MM.1S (cell line): ENCODE results near the gene NCAPD3.

ENCODE experiments used
- DNase-seq: peaks from one replicate; pipeline ENCODE4 v3.0.0-alpha.2; 2015
- H2AFZ ChIP-seq: fragments of 300-600 bp; sonication (generic); 2 replicates; pipeline ENCODE4 v1.6.0; 2016; ENCODE audit warnings: antibody characterized with exemption, low read length
- H3F3A ChIP-seq: fragments of 300-600 bp; sonication (generic); 2 replicates; pipeline ENCODE4 v1.6.1; 2016; ENCODE audit warnings: mild to moderate bottlenecking, antibody characterized with exemption, low read length, moderate library complexity, mixed read lengths; ENCODE audit not compliant: insufficient read depth
- H3K27ac ChIP-seq: fragments of 300-600 bp; sonication (generic); 2 replicates; pipeline ENCODE4 v1.5.1; 2016; ENCODE audit warnings: mild to moderate bottlenecking, low read length
- H3K27me3 ChIP-seq: fragments of 300-600 bp; sonication (generic); replicated peaks from 2 replicates; pipeline ENCODE4 v1.6.0; 2016; ENCODE audit warnings: low read length; ENCODE audit not compliant: insufficient read depth
- H3K36me3 ChIP-seq: fragments of 300-600 bp; sonication (generic); replicated peaks from 2 replicates; pipeline ENCODE4 v1.6.1; 2016; ENCODE audit warnings: mild to moderate bottlenecking, low read length, mixed read lengths; ENCODE audit not compliant: insufficient read depth
- H3K4me1 ChIP-seq: fragments of 300-600 bp; sonication (generic); 2 replicates; pipeline ENCODE4 v1.6.1; 2016; ENCODE audit warnings: low read length, mixed read lengths
- H3K4me2 ChIP-seq: fragments of 300-600 bp; sonication (generic); 2 replicates; pipeline ENCODE4 v1.6.0; 2016; ENCODE audit warnings: low read depth, low read length
- H3K4me3 ChIP-seq: fragments of 300-600 bp; sonication (generic); 2 replicates; pipeline ENCODE4 v1.5.1; 2016; ENCODE audit warnings: low read length, mixed read lengths
- H3K79me2 ChIP-seq: fragments of 300-600 bp; sonication (generic); 2 replicates; pipeline ENCODE4 v1.6.1; 2016; ENCODE audit warnings: mixed run types, low read length, mixed read lengths
- H3K9ac ChIP-seq: fragments of 300-600 bp; sonication (generic); 2 replicates; pipeline ENCODE4 v1.6.1; 2016; ENCODE audit warnings: low read length, mixed read lengths
- H3K9me2 ChIP-seq: fragments of 300-600 bp; sonication (generic); replicated peaks from 2 replicates; pipeline ENCODE4 v1.6.1; 2016; ENCODE audit warnings: mild to moderate bottlenecking, low read length, mixed read lengths; ENCODE audit not compliant: insufficient read depth
- H3K9me3 ChIP-seq: fragments of 300-600 bp; sonication (generic); replicated peaks from 2 replicates; pipeline ENCODE4 v1.6.1; 2016; ENCODE audit warnings: mild to moderate bottlenecking, low read length, mixed read lengths; ENCODE audit not compliant: insufficient read depth
- H4K20me1 ChIP-seq: fragments of 300-600 bp; sonication (generic); 2 replicates; pipeline ENCODE4 v1.6.1; 2016; ENCODE audit warnings: mild to moderate bottlenecking, low read length, moderate library complexity, mixed read lengths; ENCODE audit not compliant: insufficient read depth
- CTCF ChIP-seq: fragments of 300-600 bp; sonication (generic); IDR thresholded peaks from 2 replicates; pipeline ENCODE4 v1.5.1; 2016; ENCODE audit warnings: antibody characterized with exemption, low read length, mixed read lengths
- EZH2 ChIP-seq: fragments of 300-600 bp; sonication (generic); optimal IDR thresholded peaks from 2 replicates; pipeline ENCODE3; 2017; ENCODE audit warnings: low read depth, mild to moderate bottlenecking, antibody characterized with exemption, low read length, mixed read lengths
- EZH2phosphoT487 ChIP-seq: fragments of 300-600 bp; sonication (generic); IDR thresholded peaks from 2 replicates; pipeline ENCODE4 v1.6.1; 2018; ENCODE audit warnings: antibody characterized with exemption, low read length

Gene NCAPD3

DNA sequence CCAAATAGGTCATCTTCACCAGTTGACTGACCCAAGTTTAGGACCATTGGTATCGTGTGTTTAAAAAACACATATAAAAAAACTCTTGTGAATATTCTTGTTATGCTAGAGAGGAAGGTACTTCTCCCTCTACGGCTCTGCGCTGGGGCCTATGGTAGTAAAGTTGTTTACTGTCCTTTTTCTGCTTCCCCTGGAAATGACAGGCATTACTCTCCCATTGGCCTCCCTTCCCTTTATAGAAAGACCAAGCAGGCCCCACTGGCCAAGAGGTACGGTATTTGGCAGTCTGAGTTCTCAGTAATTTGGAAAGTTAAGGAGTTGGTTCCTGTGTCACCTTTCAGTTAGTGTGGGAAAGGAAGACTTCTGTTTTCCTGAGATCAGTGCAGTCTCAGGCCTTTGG lies 22.9 kb upstream of the NCAPD3 start:
- peaks cover 18% of the 10 kb centered on the region; the same call in 1 of the 2 replicates for H3F3A ChIP-seq
- DNase-seq = no peak
- no peak overlapping the region for H3K4me3 ChIP-seq
- H2AFZ ChIP-seq = no peak overlapping the region
- TF ChIP-seq EZH2 (no peak), CTCF (no peak), EZH2phosphoT487 (no peak)
- no peak overlapping the region for H3K4me2 ChIP-seq
- H3K27me3 ChIP-seq = no peaks in the 10 kb centered on the region
- H3K9me2 ChIP-seq = no peaks in the 10 kb centered on the region
- H3K9me3 ChIP-seq = no peaks in the 10 kb centered on the region
- no peak overlapping the region for H3K27ac ChIP-seq
- peaks cover 6% of the 10 kb centered on the region; the same call in 1 of the 2 replicates for H3K36me3 ChIP-seq
- H3K79me2 ChIP-seq = peaks cover under 1% of the 10 kb centered on the region; the same call in 1 of the 2 replicates
- no peaks in the 10 kb centered on the region for H4K20me1 ChIP-seq
- peaks cover 21% of the 10 kb centered on the region for H3K4me1 ChIP-seq
- no peak overlapping the region for H3K9ac ChIP-seq

GRCh38 chr11:134246100-134246499 lies 22.3 kb upstream of the NCAPD3 start:
- Histone ChIP-seq H3K9me3 (no peaks in the 10 kb centered on the region), H3K79me2 (no peaks in the 10 kb centered on the region), H3K9ac (no peak overlapping the region), H3K27me3 (no peaks in the 10 kb centered on the region), H3F3A (peaks cover 18% of the 10 kb centered on the region; the same call in 1 of the 2 replicates), H2AFZ (no peak overlapping the region), H3K27ac (no peak overlapping the region), H3K4me1 (peaks cover 21% of the 10 kb centered on the region), H3K4me3 (no peak overlapping the region), H3K36me3 (peaks cover 6% of the 10 kb centered on the region; the same call in 1 of the 2 replicates), H4K20me1 (no peaks in the 10 kb centered on the region), H3K9me2 (no peaks in the 10 kb centered on the region), H3K4me2 (no peak overlapping the region)
- DNase-seq = no peak
- TF ChIP-seq EZH2 (no peak), EZH2phosphoT487 (no peak), CTCF (no peak)

DNA sequence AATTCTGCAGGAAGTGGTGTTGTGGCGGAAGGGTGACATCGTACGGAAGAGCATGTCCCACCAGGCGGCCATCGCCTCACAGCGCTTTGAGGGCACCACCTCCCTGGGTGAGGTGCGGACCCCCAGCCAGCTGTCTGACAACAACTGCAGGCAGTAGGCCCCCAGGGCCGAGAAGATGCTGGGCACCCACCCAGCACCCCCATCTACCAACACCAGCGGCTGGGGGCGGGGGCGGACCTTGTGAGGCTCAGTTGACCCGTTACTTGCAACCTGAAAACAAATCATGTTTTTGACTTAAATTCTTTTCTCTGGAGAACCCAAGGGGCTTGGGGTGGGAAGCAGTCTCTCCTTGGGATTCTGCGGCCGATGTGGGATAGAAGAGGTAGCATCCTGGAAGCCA lies 21.7 kb upstream of the NCAPD3 start:
- no peaks in the 10 kb centered on the region for H3K27me3 ChIP-seq
- H3K4me2 ChIP-seq = no peak overlapping the region
- H3K9ac ChIP-seq = no peak overlapping the region
- H3K4me3 ChIP-seq = no peak overlapping the region
- no peaks in the 10 kb centered on the region for H4K20me1 ChIP-seq
- no peak for DNase-seq
- H3K9me2 ChIP-seq = no peaks in the 10 kb centered on the region
- no peaks in the 10 kb centered on the region for H3K79me2 ChIP-seq
- H3F3A ChIP-seq = peaks cover 18% of the 10 kb centered on the region; the same call in 1 of the 2 replicates
- TF ChIP-seq EZH2phosphoT487 (no peak), EZH2 (no peak), CTCF (no peak)
- no peaks in the 10 kb centered on the region for H3K9me3 ChIP-seq
- H2AFZ ChIP-seq = no peak overlapping the region
- H3K36me3 ChIP-seq = peaks cover 6% of the 10 kb centered on the region; the same call in 1 of the 2 replicates
- peaks cover 21% of the 10 kb centered on the region for H3K4me1 ChIP-seq
- H3K27ac ChIP-seq = no peak overlapping the region
